Right lobe of liver (tissue), 4 donors: ENCODE data around the gene POTEG.
"Not testable (repeated sequence)": the region's sequence is repeated elsewhere in the genome, so short reads cannot be mapped to it uniquely, and the experiment has no call there.

Experiments
- CTCF ChIP-seq, 4 donors: fragments of 200-600 bp in 3 of 4; fragments of 450-650 bp in 1 of 4; IDR thresholded peaks; one replicate each; pipeline versions ENCODE4 v1.5.1 to v1.8.0; 2016 to 2022; ENCODE audit warnings: antibody characterized with exemption in 4 of 4, mild to moderate bottlenecking in 2 of 4
- POLR2A ChIP-seq: fragments of 450-650 bp; IDR thresholded peaks from one replicate; pipeline ENCODE4 v1.6.1; 2017; ENCODE audit warnings: antibody characterized with exemption, mild to moderate bottlenecking
- donor health status: DM: no; HTN: no; CAD: no.
- donor health status: DM: no; HTN: no; CAD: no.
- donor health status: DM: no; HTN: yes; CAD: no.

DNA sequence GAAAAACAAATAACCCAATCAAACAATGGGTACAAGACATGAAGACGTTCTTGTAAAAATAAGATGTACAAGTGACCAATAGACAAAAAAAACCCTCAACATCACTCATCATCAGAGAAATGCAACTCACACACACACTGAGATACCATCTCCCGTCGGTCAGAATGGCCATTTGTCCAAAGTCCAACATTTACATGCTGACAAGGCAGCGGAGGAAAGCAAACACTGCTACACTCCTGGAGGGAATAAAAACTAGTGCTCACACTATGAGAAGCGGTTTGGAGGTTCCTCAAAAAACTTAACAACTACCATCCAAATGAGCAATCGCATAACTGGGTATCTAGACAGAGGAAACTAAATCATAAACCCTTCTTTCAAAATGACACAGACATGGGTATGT is 11.6 kb upstream of the POTEG start:
- not testable (repeated sequence) for TF ChIP-seq CTCF (IDR thresholded peaks at IDR 0.05); POLR2A
